HL-60 (cell line): ENCODE results near the gene CSHL1.
"Not testable (repeated sequence)": the region's sequence is repeated elsewhere in the genome, so short reads cannot be mapped to it uniquely, and the experiment has no call there.

Experiments used
- CTCF ChIP-seq: IDR thresholded peaks from one replicate; pipeline ENCODE4 v1.5.1; 2011; ENCODE audit warnings: low read length, control low read depth, inconsistent platforms; ENCODE audit not compliant: insufficient read depth
- GABPA ChIP-seq: IDR thresholded peaks from 2 replicates; pipeline ENCODE4 v1.6.1; 2012; ENCODE audit warnings: low read depth
- POLR2AphosphoS5 ChIP-seq: IDR thresholded peaks from 2 replicates; pipeline ENCODE4 v1.6.1; 2012; ENCODE audit warnings: low read depth

DNA sequence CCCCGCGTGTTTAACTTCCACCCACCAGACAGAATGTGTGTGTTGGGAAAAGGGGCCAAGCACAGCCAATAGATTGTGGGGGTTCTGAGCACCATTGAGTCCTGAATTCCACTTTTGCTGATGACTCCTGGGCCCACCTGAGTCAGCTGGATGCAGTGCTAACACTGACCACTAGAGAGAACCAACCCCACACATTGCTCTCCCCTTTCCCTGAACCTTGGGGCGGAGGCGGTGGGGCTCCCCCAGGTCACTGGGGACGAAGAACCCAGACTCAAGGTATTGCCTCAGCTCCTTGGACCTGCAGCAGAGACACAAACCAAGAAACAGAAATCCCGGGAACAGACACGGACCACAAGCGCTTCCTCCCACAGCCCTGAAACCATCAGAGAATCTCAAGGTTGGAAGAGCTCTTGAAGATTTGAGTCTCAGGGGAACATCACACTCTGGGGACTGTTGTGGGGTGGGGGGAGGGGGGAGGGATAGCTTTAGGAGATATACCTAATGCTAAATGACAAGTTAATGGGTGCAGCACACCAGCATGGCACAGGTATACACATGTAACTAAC is 36.9 kb downstream of the CSHL1 start:
- TF ChIP-seq CTCF, POLR2AphosphoS5, GABPA: not testable (repeated sequence)
